Inflammatory macrophage treated with lipopolysaccharide for 4 hours (primary cell): ENCODE data around the gene RAP1GAP.

Source experiments
- DNase-seq: peaks from one replicate; pipeline ENCODE4 v3.0.0-alpha.2; 2020

The RAP1GAP gene

DNA sequence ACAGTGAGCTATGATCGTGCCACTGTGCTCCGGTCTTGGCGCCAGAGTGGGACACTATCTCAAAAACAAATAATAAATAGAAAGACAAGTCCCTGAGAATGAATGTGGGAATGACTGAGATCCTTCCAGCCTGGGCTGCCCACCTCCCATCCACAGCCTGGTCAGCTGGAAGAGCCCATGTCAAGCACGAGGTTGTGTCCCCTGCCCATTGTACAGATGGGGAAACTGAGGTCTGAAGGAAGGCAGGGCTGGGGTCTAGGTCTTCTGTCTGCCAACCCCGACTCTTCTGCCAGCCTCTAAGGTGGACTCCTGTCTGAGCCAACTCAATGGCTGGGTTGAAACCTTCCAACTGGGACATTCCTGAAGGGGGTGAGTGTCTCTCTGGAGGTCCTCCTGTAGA is 79.5 kb downstream of the RAP1GAP start:
- no peak for DNase-seq

DNA sequence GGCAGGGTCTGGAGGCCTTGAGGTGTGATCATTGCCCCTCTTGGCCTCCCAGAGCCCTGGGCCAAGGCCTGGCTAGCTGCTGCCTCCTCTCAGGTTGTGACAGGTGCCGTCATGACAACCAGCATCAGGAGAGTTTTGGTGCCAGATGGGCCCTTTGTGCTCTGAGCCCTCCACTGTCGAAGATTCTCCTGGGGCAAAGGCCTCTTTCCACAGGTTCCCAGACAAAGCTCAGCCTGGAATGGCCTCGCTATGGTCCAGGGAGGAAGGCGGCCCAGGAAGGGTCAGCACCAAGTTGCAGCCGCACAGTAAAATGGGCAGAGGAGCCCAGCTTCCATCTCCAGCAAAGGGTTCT is 81.6 kb downstream of the RAP1GAP start:
- DNase-seq = no peak

DNA sequence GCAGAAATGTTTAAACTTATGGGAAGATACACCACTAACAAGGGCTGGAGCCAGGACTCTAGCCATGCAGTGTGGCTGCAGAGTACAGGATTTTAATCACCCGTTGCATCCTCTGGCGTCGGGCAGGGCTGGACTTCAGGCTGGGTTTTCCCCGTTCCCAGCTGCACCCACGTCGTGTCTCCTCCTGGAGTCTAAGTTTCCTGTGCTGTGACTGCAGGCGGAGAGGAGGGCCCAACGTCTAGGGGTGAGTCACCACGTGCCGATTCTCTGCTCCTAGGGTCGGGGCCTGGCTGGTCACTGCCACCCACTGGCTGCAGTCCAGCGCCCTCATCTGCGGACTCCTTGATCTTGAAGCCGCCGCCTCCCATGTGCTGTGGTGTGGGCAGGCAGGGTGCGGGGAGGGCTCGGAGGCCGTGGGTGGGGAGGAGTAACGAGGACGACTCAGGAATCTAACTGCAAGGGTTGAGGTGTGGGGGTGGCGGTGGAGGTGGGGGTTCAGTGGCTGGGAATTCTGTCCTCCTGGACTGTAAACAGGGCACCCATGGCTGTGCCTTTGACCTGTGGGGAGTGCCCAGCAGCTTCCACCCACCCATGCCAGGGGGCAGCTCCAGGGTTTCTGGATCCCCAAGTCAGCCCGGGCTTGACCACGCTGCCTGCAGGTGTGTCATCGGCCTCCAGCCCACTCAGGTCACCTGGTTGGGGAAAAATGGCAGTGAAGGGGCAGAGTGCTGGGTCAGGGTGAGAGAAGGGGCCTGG is 82.1 kb downstream of the RAP1GAP start:
- peak; percentile 82 for DNase-seq

DNA sequence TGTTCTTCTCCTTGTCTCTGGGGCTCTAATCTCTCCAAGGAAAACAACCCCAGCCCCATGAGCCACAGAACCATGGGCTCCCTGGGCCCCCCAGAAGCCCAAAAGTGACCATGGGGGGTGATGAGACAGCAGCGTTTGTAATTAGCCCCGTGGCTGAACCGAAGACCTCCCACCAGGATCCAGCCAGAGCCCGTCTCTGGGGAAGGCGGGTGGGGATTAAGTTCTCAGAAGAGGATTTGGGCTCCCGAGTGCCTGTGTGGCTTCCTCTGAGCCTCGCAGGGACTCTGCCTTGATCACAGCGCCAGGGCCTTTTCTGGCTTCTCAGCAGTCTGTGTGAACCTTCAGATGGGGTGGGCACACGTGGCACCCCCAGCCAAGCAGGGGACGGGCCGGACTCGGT is 82.9 kb downstream of the RAP1GAP start:
- DNase-seq = no peak

DNA sequence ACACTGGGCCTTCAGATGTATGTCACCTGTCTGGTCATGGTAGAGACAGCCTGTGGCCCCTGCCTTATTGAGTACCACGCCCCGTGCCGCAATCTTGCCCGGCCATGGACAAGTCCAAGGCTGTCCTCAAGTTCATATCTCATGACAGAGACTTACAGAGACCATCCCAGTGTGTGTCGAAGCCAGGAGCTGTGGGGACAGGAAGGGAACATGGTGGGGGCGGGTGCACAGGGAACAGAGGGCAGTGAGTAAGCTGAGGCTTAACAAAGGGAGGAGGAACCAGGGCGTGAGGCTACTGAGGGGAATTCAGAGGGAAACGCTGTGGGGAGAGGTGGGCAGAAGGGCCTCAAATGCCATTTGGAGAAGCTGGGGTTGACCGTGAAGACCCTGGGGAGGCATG is 84.1 kb downstream of the RAP1GAP start:
- peak; percentile 74 for DNase-seq

DNA sequence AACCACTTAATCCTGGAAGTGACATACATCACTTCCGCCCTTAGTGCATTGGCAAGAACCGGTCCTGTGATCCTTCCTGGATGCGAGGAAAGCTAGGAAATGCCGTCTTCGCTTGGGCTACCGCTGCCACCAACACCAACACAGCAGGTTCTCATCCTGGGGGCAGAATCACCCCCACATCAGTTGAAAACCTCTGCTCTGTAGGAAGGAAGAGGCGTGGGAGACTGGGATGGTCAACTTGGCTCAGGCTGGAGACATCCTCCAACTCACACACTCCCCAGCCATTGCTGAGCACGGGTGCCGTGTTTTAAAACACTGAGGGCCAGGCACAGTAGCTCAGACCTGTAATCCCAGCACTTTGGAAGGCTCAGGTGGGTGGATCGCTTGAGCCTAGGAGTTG is 85.1 kb downstream of the RAP1GAP start:
- no peak for DNase-seq

DNA sequence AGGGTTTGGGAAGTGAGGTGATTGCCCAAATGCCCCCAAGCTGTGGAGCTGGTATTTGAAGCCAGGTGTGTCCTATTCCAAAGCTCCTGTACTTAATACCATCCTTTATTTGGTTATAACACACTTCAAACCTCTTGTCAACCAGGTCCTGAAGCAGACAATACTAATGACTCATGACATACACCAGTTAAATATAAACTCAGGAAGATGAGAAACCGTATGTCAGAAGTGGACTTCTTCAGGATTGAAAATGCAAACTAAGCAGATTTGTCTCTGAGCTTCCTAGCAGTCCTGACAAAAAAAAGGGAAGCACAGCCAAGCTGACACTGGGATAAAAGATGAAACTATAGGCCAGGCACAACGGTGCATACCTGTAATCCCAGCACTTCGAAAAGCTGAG is 89.4 kb downstream of the RAP1GAP start:
- DNase-seq = peak; percentile 22

DNA sequence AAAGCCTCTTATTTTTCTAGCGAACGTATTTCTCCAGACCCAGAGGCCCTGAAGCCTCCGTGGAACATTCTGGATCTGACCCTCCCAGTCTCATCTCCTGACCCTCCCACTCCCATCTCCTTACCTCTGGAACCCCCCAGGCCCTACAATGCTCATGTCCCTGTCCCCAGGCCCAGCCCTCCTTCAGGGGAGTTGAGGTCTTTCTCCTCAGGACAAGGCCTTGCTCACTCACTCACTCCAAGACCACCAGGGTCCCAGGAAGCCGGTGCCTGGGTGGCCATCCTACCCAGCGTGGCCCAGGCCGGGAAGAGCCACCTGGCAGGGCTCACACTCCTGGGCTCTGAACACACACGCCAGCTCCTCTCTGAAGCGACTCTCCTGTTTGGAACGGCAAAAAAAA is 91.2 kb downstream of the RAP1GAP start:
- no peak for DNase-seq

DNA sequence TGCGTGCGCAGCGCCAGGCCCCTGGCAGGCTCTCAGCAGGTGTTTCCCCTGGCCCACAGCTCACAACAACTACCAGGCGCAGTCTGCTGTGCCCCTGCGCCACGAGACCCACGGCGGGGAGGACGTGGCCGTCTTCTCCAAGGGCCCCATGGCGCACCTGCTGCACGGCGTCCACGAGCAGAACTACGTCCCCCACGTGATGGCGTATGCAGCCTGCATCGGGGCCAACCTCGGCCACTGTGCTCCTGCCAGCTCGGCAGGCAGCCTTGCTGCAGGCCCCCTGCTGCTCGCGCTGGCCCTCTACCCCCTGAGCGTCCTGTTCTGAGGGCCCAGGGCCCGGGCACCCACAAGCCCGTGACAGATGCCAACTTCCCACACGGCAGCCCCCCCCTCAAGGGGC is 91.8 kb downstream of the RAP1GAP start:
- DNase-seq = no peak

DNA sequence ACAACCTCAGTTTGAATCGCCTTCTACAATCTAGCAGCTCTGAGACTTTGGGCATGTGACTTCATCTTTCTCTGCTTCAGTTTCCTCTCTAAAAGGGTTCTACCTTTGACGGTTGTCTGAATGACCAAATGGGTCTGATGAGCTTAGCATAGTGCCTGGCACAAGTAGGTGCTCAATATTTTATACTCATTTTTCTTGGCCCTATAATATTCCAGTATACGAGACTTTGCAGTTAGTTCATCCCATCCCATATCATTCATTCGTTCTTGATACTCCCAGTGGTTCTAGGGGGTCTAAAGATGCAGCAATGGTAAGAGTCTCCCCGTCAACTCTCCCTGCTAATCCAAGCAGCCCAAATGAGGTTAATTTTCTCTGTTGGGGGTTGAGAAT is 92.4 kb downstream of the RAP1GAP start:
- no peak for DNase-seq

DNA sequence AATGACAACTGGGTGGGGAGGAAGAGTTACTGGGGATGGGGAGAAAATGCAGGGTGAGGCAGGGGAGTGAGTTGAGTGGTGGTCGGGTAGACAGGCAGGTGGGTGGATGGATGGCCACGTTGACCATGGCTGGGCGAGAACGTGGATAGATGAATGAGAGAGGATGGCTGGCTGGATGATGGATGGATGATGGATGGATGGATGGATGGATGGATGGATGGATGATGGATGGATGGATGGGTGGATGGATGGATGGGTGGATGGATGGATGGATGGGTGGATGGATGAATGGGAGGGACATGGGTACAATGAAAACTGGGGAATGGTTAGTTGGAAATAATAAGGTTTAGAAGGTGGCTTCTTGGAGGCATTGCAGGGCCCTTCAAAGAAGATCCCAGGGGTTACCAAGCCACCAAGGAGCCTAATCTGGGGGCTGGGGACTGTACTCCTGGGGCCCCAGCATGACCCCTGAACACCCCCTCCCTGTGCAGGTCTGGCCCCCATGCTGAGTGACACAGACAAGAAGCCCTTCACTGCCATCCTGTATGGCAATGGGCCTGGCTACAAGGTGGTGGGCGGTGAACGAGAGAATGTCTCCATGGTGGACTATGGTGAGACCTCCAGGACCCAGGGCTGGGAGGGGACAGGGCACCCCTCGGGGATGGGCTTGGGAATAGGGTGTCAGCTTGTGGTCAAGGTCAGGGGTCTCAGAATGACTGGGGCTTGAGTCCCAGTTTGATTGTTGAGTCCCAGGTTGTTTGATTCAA is 92.9 kb downstream of the RAP1GAP start:
- no peak for DNase-seq

DNA sequence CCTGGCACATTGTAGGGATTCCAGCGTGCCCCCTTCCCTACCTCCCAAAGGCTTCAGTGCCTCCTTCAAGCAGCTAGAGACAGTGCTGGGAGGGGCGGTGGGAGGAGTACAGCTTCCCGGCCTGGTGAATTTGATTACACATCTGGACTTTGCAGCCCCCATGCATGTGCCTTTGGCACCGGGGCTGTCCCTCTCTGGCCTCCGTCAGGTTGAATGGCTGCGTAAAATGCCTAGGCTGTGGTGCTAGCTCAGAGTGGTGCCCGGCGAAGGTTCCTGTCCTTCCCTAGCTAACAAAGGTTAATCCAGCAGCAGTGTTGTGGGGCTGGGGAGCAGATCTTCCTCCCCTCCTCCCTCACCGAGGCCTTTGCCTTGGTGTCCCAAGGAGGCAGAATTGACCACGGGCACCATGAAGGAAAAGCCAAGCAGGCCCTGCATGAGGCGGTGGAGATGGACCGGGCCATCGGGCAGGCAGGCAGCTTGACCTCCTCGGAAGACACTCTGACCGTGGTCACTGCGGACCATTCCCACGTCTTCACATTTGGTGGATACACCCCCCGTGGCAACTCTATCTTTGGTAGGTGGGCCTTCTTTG is 93.7 kb downstream of the RAP1GAP start:
- no peak for DNase-seq

DNA sequence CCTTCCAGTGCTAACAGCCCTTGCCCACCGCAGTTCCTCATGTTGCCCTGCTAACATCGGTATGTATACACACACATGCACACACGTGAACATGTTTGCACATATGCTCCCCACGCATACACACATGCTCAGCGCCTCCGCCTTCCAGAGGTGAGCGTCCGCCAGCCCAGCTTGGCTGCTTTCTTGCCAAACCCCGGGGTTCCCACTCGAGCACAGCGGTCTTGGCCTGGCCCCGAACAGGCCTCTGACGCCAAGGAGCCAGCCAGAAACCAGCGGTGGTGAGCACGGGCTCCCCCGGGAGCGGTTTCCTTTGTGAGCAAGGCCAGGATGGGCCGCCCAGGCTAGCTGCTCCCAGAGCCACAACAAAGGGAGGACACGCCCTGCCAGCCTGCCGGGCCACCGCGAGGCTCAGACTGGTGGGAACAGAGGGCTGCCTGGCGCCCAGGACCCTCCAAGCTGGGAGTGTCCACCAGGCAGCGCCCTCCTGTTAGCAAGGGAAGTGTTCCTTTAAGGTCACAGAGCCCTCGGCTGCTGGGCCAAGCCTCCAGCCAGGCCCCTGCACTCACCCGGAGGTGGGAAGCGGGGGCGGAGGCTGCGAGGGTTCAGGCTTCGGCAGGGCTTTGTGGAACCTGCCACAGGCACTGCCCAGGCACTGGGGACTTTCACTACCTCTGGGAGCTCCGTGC is 94.5 kb downstream of the RAP1GAP start:
- DNase-seq = no peak

DNA sequence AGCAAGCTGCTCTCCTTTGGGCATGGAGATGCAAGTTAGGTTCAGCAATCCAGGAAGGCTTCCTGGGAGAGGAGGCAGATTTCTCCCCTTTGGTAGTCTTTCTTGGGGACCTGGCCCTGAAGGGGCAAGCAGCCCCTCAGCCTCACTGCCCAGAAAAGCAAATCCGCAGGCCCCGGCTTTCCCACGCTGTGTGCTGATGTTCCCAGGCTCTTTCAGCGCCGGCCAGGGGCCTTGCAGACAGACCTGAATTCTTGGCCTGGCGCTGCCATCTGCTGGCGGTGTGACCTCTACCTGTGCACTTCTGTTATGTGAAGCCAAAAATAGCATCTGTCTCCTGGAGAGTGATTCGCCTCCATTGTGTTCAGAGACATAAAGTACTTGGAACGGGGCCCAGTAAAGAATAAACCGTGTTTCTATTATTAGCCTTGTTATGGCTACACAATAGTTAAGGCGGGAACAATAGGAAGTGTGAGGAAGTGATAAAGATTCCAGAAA is 95.1 kb downstream of the RAP1GAP start:
- peak; percentile 22 for DNase-seq

DNA sequence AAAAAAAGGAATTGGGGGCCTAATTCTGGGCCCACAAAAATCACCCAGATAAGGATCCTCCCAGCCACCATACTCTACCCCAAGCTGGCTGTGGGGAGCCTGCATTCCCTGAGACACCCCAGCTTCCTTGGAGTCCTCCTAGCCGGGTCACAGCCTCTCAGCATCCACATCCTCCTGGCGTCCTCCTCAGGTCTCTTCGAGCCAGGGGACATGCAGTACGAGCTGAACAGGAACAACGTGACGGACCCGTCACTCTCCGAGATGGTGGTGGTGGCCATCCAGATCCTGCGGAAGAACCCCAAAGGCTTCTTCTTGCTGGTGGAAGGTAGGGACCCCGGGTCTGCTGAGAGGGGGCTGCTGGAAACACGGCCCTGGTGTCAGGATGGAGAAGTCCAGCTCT is 95.7 kb downstream of the RAP1GAP start:
- DNase-seq = no peak

DNA sequence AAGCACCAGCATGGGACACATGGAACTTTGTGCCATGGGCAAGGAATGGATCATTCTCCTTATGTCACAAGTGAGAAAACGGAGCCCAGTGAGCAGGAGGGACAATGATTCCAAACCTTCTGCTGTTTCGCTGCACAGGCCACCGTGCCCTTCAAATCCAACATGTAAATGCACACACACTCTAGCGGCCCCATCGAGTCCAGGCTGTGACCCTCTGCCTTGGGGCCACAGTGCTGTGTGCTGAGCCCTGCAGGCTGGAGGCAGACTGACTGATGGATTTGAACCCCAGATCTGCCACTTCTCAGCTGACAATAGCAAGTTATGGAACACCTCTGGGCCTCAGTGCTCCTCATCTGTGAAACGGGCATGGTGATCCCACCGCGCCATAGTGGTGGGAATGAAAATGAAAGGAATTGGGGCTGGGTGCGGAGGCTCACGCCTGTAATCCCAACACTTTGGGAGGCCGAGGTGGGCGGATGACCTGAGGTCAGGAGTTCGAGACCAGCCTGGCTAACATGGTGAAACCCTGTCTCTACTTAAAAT is 96.4 kb downstream of the RAP1GAP start:
- no peak for DNase-seq

DNA sequence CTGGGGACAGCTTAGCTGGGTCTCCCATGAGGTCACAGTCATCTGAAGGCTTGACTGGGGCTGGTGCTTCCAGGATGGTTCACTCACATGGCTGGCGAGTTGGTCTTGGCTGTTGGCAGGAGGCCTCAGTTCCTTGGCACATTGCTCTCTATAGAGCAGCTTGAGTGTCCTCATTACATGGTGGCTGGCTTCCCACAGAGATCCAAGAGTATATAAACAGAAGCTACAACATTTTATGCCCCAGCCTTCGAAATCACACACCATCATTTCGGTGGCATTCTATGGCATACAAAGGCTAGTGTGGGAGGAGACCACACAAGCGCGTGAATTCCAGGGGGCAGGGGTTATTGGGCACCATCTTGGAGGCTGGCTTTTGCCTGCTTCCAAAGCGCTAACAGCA is 96.9 kb downstream of the RAP1GAP start:
- DNase-seq = no peak

DNA sequence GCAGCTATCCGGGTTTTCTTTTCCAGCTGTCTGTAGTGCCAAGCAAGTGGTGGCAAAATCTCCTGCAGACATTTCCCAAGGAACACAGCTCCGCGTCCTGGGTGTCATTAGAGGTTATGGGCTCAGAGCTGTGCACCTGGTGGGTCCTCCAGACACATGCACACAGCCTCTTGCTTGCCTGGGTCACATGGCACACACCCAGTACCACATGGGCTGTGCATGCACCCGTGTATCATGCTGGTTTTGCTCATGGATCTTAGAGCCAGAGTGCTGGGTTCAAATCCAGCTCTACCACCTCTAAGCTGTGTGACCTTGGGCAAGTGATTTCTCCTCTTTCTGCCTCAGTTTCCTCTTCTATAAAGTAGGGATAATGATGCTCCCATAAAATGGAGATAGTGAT is 98.3 kb downstream of the RAP1GAP start:
- no peak for DNase-seq

DNA sequence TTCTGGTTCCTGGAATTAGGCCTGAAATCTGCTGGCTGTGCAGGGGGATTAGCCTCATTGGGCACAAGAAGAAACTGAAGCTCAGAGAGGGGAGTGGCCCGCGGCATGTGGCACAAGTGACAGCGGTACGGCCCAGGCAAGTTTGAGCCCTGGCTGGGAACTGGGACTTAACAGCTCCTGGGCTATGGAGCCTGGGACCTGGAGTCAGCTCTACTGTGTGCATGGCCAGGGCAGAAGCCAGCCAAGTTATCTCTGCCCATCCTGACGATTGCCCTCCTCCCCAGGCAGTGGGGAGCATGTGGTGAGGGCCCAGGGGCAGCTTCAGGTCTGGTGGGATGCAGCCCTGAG is 98.7 kb downstream of the RAP1GAP start:
- DNase-seq = no peak

DNA sequence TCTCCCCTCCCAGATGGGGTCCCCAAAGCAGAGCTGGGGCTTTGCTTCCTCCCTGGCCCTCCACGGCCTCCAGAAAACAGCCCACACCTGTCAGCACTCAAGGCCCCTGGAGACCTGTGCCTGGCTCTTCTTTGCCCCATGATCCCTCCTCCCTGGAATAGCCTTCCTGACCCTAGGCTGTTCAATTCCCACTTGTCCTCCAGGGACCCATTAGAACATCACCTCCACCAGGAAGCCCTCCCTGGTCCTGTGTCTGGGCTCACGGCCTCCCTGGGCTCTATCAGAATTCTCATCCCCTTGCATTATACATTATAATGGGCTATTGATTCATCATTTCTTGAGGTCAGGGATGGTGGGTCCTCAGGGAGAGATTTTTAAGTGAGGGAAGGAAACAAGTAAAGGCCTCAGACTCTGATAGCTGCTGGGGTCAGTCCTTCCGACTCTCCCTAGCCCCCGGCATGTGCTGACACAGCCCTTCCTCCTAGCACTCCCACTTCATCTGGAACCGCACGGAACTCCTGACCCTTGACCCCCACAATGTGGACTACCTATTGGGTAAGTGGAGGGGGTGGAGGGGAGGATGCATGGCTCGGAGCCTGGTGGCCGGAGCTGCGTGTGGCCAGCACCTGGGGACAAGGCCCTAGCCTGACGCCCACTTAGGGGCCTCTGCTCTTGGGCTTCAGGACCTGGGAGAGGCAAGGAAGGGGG is 99.2 kb downstream of the RAP1GAP start:
- DNase-seq = no peak

DNA sequence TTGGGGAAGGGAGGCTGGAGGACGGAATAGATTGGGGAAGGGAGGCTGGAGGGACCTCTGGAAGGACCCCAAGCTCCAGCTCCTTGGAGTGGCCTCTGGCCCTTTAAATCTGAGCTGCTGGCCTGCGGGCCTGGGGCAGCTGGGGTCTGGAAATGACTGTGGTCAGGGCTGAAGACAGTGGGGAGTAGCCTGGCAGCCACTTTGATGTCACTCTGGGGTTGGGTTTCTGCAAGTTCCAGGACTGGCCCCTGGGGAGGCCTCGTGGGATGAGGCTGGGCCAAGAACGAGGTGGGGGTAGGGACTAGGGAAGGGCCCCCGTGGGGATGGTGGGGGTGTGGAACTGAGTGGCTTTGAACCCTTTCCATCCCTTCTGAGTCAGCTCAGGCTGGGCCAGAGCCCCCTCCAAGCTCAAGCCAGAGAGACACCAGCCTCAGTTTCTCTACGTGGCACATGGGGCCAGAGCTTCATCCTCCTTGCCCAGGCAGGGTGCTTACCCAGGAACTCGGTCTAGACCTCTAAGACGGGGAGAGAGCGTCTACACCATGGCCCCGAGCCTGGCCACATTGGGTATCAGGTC is 100.3 kb downstream of the RAP1GAP start:
- DNase-seq = no peak

DNA sequence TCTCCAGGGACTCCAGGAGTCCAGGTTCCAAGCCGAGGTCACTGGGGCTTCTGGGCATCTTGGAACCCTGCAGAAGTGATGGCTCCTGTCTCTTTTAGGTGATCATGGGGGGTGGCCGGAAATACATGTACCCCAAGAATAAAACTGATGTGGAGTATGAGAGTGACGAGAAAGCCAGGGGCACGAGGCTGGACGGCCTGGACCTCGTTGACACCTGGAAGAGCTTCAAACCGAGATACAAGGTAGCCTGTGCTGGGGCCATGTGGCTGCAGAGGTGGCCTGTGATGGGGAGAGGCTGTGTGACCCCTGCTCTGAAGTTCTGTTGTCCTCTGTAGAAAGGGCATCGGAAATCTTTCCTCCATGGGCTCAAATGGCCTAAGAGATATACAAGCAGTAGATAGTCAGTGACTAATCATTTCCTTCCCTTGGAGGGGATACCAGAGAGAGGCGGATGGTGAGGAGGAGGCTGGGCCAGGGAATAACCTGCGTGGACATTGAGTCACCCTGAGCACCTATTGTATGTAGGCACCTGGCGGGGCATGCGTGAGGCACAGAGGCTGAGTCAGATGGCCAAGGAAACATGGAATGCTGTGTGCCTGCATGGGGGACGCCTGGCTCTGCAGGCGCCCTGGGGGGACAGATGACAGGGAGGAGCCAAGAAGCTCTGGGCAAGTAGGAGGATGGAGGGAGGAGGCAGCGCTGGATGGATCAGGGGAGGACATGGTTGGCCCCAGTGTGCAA is 101.0 kb downstream of the RAP1GAP start:
- DNase-seq = no peak
